ENCODE measurements around the gene PANX3.
A peak's percentile ranks its signal among the peaks of the same experiment; 100 is the strongest.

The PANX3 gene

GRCh38 chr11:124622531-124623451, 11.6 kb downstream of the PANX3 start, which contains the start of gene TBRG1:
Gene TBRG1 (plus strand): TSS chr11:124622864. CDS start chr11:124623084, 220 bp downstream.
- DNase-seq, result peak; percentile 87

GRCh38 chr11:124623861-124624525, 12.8 kb downstream of the PANX3 start:
- DNase-seq, result no peak

GRCh38 chr11:124625504-124626168, 14.4 kb downstream of the PANX3 start:
- no peak for DNase-seq

GRCh38 chr11:124627546-124627945, 16.3 kb downstream of the PANX3 start:
- no peak for DNase-seq

GRCh38 chr11:124629961-124630360, 18.7 kb downstream of the PANX3 start:
- no peak for DNase-seq

- DNase-seq, result no peak
These were observed 22.1 kb downstream of the PANX3 start for GRCh38 chr11:124633355-124633754.

GRCh38 chr11:124635932-124636331, 24.7 kb downstream of the PANX3 start:
- no peak for DNase-seq

GRCh38 chr11:124638500-124638899, 27.3 kb downstream of the PANX3 start:
- no peak for DNase-seq

GRCh38 chr11:124639186-124639585, 28.0 kb downstream of the PANX3 start:
- DNase-seq, result no peak

- no peak for DNase-seq
These were observed 29.4 kb downstream of the PANX3 start for GRCh38 chr11:124640666-124641065.

GRCh38 chr11:124642628-124643027, 31.4 kb downstream of the PANX3 start:
- DNase-seq, result no peak

- no peak for DNase-seq
These were observed 31.9 kb downstream of the PANX3 start for GRCh38 chr11:124643042-124643604.

GRCh38 chr11:124643605-124644425, 32.6 kb downstream of the PANX3 start:
- DNase-seq, result no peak

- DNase-seq, result no peak
These were observed 33.4 kb downstream of the PANX3 start for GRCh38 chr11:124644426-124645280.

- DNase-seq, result no peak
These were observed 34.9 kb downstream of the PANX3 start for GRCh38 chr11:124646148-124646547.

- no peak for DNase-seq
These were observed 37.4 kb downstream of the PANX3 start for GRCh38 chr11:124648610-124649009.

GRCh38 chr11:124656774-124657630, 45.8 kb downstream of the PANX3 start:
- DNase-seq, result no peak

- DNase-seq, result no peak
These were observed 46.7 kb downstream of the PANX3 start for GRCh38 chr11:124657904-124658303.

- no peak for DNase-seq
These were observed 47.3 kb downstream of the PANX3 start for GRCh38 chr11:124658501-124658900.

- no peak for DNase-seq
These were observed 47.8 kb downstream of the PANX3 start for GRCh38 chr11:124658986-124659385.
